Stimulated activated CD4-positive, alpha-beta T cell treated with anti-CD3 and anti-CD28 coated beads, Interleukin-12 subunit alpha, Interleukin-12 subunit beta, amount 100 ng/mL, for 48 hours (primary cell): ENCODE results near the gene PRKACA.

Source experiments
- DNase-seq, 3 donors: peaks; one replicate each; pipeline ENCODE4 v3.0.0-alpha.2; 2020; ENCODE audit warnings: low read depth in 2 of 3, low spot score in 1 of 3

PRKACA gene

DNA sequence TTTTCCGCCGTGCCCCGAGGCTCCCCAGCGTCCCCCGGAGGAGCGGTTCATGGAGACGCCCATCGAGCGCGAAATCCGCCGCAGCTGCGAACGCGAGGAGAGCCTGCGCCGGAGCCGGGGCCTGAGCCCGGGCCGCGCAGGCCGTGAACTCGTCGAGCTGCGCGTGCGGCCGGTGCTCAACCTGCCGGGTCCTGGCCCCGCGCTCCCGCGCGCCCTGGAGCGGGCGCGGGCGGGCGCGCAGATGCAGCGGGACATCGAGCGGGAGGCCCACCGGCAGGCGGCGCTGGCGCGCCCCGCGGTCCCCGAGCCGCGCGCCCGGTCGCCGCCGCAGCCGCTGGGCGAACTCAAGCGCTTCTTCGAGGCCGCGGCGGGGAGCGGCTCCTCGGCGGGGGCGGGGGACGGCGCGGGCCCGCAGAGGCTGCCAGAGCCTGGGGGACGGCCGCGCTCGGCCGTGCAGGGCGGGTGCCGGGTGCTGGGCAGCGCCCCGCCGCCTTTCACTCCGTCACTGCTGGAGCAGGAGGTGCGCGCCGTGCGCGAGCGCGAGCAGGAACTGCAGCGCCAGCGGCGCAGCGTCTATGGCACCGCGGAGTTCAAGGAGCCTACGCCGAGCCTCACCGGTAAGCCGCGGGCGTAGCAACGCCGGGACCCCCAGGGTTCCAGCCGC is 44.2 kb downstream of the PRKACA start:
- peak; percentile 46 to 72 (median 59) for DNase-seq

DNA sequence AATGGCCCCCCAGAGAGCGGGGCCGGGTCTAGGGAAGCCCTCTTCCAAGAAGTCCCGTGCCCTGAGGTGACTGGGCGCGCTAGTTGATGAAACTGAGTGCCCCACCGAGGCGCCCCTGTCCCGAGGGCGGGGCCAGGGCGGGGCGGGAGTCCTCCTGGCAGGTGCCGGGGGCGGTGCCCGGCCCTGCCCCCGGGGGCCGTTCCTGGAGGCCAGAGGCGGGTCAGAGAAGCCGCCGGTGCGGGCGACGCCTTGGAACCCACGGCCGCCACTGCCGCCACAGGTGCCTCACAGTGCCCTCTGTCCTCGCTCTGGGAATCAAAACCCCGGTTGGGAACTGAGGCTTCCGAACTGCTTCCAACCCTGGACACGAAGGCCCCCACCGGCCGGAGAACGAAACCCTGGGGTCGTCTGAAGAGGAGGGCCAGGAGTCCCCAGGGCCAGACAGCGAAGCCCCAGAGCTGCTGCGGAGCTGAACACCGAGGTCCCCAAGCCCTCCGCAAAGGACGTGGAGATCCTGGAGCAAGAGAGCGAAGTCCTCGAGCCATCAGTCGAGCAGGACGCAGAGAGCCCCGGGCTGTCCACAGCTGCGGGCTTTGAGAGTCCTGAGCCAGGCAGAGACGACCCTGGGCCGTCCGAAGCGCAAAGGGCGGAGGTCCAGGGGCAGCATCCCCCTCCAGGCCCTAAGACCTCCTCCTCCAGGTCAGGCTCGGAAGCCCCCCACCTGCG is 44.9 kb downstream of the PRKACA start, which contains the start of gene MISP3:
Gene MISP3 (plus strand): TSS at position 252 of the 726 bp plus-strand sequence. CDS start 524 bp downstream, outside the sequence.
- no peak for DNase-seq

DNA sequence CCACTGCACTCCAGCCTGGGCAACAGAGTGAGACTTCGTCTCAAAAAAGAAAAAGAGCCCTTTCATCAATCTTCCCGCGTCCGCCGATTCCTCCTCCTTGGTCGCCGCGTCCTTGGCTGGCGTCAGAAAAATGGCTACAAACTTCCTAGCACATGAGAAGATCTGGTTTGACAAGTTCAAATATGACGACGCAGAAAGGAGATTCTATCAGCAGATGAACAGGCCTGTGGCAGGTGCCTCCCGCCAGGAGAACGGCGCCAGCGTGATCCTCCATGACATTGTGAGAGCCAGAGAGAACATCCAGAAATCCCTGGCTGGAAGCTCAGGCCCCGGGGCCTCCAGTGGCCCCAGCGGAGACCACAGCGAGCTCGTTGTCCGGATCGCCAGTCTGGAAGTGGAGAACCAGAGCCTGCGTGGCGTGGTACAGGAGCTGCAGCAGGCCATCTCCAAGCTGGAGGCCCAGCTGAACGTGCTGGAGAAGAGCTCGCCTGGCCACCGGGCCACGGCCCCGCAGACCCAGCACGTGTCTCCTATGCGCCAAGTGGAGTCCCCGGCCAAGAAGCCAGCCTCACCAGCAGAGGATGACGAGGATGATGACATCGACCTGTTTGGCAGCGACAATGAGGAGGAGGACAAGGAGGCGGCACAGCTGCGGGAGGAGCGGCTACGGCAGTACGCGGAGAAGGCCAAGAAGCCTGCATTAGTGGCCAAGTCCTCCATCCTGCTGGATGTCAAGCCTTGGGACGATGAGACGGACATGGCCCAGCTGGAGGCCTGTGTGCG is 47.1 kb downstream of the PRKACA start:
- DNase-seq, result no peak

DNA sequence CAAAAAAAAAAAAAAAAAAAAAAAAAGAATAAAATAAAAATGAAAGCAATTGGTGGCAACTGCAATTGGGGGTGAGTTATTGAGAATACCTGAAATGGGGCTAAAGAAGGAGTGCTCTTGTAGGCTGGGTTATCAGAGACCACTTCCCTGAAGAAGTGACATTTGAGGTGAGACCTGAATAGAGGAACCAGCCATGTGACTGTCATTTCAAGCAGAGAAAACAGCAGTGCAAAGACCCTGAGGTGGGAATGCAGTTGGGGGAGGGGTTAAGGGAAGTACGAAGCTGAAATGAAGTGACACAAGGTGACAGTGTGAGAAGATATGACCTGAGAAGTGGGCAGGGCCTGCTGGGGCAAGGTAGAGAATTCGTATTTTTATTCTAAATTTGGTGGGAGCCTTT is 51.4 kb downstream of the PRKACA start:
- DNase-seq, result no peak

DNA sequence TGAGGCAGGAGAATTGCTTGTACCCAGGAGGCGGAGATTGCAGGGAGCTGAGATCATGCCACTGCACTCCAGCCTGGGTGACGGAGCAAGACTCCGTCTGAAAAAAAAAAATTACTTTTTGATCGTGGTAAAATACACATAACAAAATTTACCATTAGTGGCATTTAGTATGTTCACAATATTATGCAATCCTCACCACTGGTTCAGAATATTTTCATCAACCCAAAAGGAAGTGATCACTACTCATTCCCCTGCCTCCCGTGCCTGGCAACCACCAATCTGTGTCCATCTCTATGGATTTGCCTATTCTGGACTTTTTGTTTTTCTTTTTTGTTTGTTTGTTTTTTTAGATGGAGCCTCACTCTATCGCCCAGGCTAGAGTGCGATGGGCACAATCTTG is 54.5 kb downstream of the PRKACA start:
- no peak for DNase-seq

DNA sequence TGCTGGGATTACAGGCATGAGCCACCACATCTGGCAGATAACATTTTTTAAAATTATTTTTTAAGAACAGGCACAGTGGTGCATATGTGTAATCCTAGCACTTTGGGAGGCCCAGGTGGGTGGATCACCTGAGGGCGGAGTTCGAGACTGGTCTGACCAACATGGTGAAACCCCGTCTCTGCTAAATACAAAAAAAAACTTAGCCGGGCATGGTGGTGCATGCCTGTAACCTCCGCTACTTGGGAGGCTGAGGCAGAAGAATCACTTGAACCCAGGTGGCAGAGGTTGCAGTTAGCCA is 55.1 kb downstream of the PRKACA start:
- no peak for DNase-seq

DNA sequence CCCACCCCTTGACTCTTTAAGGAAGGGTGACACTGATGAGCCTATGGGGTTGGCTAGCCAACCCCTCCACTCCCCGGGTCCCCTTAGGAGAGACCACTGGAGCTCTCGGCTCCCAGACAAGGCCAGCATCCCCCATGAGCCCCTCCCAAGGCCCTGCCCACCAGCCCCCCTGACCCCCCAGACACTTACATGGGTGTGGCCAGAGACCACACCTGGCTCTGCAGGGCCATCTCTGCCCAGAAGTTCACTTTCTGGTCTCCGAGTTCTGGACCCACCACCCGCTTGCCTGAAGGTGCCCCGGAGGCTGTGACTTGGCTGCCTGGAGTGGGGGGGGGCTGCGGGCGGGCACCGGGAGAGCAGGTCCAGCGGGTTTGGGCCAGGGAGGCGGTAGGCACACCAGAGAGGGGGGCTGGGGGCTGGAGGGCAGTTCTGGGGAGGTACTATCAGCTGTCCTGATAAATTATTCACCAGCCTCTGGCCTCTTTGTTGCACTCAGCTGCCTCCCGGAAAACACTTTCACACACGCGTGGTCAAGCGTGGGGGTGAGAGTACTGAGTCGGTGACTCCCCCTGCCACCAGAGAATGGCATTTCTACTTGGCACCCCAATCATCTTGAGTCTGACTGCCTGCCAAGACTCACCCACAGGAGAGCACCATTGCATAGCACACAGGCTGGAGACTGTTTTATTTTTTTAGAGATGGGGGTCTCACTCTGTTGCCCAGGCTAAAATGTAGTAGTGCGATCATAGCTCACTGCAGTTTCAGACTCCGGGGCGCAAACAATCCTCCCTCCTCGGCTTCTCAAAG is 55.6 kb downstream of the PRKACA start, which contains the start of gene PALM3:
Gene PALM3 (minus strand): TSS at position 326 of the 807 bp plus-strand sequence. CDS start 96 bp downstream, at position 230.
- no peak for DNase-seq

DNA sequence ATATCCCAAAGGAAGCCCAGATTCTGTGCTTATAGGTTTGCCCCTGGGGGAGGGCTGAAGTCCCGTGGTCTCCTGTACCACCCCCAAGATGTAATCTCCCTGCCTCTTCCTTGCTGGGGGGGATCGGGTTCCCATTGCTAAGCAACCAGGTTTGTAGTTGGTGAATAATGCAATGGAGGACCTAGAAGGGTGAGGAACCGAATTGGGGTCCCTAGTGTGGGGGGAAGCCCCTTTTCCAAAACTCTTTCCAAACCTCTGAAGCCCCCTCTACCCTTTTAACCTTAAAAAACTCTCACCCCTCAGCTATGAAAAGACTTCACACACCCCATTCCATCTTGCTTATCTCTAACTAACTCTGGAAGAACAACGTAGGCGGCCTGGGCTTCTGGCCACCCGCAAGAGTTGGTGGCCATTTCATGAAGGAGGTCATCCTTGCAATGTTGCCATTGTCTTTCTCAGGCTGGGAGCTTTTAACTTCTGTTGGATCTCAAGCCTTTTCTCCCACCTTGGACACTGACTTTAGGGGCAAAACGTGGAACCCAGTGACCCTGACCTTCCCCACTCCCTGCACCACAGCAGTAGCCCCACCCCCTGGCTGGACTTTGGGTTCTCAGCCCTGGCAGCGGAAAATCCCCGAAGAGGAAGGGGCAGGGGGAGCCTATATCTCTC is 56.3 kb downstream of the PRKACA start:
- DNase-seq, result no peak

DNA sequence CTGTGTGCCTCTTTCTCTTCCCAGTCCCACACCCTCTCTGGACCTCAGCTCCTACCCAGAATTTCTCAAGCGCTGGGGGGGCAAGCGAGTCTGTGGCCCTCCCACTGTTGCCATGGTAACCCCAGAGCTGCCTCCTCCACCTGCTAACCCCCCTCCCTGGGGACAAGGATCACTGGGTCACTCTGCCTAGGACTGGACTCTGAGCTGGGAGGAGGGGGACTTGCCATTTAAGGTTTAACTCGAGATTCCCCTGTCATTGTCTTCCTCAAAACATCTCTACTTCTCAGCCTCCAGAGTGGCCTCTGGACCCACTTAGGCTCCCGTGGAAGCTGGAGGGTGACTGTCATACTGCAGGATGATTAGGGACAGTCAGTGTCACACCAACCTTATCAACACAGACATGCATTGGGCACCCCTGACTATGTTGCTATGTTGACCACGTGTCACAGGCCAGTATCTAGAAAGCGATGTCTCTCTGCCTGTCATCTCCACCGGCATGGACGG is 57.9 kb downstream of the PRKACA start:
- no peak for DNase-seq

DNA sequence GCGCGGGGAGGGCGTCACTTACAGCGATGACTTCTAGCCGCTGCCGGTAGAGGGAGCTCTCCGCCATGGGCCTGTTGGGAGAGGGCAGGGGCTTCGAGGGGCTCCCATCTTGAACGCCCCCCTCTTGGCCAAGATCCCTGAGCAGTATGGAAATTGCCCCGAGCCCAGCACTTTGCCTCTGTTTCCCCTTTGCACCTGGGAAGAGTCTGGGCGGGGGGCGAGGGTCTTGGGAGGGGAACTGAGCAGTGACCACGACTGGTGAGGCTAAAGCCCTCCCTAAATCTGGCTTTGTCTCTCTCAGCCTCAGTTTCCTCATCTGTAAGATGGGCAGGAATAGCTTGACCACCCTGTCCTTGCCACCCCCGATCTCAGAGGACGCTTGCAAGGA is 58.5 kb downstream of the PRKACA start:
- DNase-seq, result peak in 2 of 3 donors; percentile 28 to 48

DNA sequence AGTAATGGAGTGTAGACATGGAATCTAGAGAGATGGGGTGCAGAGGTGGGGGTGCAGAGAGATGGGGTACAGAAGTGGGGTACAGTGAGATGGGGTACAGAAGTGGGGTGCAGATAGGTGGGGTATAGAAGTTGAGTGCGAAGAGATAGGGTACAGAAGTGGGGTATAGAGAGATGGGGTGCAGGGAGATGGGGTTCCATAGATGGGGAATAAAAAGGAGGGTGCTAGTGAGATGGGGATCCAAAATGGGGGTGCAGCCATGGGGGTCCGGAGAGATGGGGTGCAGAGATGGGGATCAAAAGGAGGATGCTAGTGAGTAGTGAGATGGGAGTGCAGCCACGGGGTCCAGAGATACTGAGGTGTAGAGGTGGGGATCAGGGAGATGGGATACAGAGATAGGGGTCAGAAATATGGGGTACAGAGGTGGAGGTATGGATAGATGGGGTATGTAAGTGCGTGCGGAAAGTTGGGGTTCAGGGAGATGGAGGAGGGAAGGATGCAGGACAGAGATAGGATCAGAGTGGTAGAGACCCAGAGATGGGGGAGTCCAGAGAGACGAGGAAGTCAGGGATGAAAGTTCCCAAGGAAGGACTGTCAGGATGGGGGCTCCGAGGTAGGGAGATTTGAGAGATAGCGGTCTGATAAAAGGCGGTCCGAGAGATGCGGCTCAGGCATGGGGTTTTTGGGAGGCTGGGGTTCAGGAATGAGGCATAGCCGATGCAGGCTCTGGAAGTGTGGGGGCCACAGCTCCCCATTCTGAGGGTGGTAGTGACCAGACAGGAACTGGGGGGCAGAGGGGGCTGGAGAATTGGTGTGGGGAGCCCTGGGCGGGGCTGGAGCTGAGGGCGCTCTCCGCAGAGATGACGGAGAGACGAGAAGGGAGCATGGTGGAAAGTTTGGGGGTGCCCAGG is 59.1 kb downstream of the PRKACA start:
- no peak for DNase-seq

DNA sequence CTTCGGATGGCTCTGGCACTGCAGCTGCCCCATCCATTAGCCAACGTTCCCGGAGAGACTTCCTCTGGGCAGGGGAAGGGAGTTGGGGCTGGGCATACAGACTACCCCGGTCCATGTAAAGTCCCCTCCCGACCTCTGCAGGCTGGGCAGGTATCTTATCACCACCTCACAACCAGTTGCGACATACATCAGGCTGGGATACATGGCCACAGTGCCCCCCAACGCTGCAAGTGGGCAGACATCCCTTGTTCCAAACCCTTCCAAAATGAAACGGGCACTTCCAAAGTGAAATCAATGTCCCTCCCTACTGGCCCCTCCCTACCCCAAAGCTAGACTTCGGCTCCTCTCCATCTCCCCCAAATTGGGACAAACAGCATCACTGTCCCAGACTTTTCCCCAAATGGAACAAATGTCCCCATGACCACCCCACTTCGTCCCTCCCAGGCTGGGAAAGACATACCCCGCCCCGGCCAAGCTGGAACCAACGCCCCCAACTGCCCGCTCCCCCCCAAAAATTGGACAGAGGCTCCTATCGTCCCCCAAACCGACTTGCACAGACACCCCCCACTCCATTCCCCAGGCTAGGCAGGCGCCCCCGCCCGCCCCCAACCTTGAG is 60.7 kb downstream of the PRKACA start:
- DNase-seq, result no peak

DNA sequence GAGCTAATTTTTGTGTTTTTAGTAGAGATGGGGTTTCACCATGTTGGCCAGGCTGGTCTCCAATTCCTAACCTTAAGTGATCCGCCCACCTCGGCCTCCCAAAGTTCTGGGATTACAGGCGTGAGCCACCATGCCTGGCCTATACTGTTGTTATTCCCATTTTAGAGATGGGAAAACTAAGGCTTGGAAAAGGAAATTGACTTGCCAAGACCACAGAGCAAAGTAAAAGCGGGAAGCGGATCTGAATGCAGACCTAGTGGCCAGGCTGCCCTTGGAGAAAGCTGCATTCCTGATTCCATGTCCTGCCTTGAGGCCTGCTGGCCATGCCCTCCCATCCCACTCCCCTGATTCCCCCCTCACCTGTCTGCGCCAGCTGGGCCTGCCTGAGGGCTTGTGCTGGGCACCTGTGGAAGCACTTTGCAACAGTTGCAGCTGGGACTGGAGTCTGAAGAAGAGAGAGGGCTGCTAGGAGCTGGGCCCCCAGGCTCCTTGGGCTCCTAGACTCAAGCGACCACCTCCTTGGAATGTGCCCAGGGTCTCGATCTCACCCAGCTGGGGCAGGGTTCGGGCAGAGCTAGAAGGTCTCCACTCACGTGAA is 61.4 kb downstream of the PRKACA start:
- DNase-seq, result no peak

DNA sequence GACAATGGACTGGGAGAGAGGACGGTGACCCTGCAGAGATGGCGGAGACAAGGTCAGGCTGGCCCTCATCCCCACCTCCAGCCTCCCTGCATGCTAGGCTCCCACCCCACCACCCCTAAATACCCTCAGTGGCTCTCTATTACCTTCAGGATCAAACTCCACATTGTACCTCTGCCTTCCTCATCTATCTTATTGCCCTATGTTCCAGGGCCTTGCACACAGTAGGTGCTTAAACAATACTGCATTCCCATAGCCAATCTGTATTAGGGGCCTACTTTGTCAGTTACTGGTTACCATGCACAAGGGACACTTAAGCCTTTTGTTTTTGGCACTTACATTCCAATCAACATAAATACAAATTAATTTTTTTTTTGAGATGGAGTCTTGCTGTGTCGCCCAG is 62.2 kb downstream of the PRKACA start:
- DNase-seq, result no peak

DNA sequence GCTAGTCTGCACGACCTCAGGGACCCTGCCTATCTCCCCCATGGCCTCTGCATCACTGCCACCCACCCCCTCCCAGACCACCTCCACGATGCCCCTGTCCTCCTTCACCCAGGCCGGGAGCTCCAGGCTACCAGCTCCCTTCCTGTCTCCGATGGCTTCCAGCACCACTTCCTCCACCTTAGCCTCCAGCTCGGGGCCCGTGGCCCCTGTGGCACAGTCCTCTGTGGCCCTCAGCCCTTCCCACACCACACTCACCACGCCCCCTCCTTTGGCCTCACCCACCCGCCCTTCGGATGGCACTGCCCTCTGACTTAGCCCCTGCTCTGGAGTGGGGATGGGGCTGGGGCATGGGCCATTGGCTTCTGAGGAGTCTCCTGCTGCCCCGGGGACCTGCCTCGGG is 62.8 kb downstream of the PRKACA start:
- no peak for DNase-seq

DNA sequence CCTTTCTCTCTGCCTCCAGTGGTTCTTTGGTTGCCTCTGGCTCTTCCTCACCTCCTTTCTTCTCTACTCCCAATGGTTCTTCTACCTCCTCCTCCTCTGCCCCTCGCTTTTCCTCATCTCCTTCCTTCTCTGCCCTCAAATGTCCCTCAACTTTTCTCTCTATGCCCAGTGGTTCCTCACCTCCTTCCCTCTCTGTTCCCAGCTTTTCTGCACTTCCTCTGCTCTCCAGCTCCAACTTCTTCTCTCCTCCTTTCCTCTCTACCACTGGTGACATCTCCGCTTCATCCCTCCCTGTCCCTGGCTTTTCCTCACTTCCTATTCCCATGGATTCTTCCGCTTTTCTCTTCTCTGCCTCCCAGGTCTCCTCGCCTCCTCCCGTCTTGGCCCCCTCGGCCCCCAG is 63.5 kb downstream of the PRKACA start:
- no peak for DNase-seq

DNA sequence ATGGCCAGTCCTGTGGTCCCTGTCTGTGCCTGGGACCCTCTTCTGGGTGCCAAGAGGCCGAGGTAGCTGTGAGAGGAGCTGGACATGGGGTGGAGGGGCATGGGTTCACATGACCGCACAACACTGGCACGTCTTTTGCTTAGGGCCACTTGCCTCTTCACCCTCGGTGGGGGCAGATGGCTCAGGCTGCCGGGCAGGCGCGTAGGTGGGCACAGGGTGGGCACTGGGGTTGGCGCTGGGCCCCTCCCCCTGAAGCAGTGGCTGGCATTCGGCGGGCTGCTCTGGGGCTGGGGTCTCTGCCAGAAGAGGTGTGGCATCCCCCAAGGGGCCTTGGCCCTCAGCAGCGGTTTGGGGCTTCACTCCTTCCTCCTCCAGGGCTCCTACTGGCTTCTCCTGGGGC is 64.1 kb downstream of the PRKACA start:
- no peak for DNase-seq

DNA sequence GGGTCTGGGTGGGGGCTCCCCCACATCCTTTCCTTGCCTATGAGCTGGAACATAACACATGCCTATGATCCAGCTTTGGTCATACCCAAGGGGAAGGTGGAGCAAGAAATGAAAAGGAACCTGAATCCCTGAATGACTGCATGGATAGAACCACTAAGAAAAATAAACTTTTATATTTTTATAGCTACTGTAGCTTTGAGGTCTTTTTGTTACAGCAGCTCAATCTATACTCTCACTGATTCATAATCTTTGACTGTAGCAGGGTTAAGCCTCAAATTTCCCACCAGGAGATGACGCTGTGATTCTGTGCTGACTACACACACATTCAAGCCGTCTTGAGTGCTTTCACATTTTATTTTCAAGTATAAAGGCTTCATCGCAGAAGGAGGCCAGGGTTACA is 64.5 kb downstream of the PRKACA start:
- no peak for DNase-seq

DNA sequence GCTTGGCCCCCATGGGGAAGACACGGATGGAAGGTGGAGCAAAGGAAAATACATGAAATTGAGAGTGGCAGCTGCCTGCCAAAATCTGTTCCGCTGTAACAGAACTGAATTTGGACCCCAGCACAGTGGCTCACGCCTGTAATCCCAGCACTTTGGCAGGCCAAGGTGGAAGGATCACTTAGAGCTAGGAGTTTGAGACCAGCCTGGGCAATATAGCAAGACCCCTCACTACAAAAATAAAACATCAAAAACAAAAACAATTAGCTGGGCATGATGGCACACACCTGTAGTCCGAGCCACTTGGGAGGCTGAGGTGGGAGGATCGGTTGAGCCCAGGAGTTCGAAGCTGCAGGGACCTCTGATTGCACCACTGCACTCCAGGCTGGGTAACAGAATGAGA is 65.1 kb downstream of the PRKACA start:
- no peak for DNase-seq
